Activated T-helper 1 cell treated with anti-CD3 and anti-CD28 coated beads, Interleukin-12 subunit alpha, Interleukin-12 subunit beta, Interleukin-2, Interleukin-4 antibody, amounts not matched to agents 30 ng/mL and 10 ng/mL and 1 ng/mL, durations not matched to agents 14 hours and 24 hours and 36 hours (primary cell): ENCODE data around the gene ELF1. TPM values are rescaled to one million over a fixed set of nuclear protein-coding genes. Genes with fewer than 3 reads are reported as not detected.
"Not testable (repeated sequence)": the region's sequence is repeated elsewhere in the genome, so short reads cannot be mapped to it uniquely, and the experiment has no call there.

Experiments
- DNase-seq: peaks from one replicate; pipeline ENCODE4 v3.0.0; 2021; ENCODE audit warnings: low spot score
- H3K27ac Mint-ChIP-seq: one replicate; pipeline ENCODE4 v1.8.0; 2021; ENCODE audit warnings: mild to moderate bottlenecking, mixed read lengths
- H3K27me3 Mint-ChIP-seq: one replicate; pipeline ENCODE4 v1.8.0; 2022; ENCODE audit warnings: mild to moderate bottlenecking, moderate library complexity, mixed read lengths; ENCODE audit not compliant: insufficient read depth
- H3K36me3 Mint-ChIP-seq: one replicate; pipeline ENCODE4 v1.8.0; 2021; ENCODE audit warnings: low read depth, mixed read lengths
- H3K4me1 Mint-ChIP-seq: one replicate; pipeline ENCODE4 v1.8.0; 2021; ENCODE audit warnings: low read depth, mixed read lengths
- H3K4me3 Mint-ChIP-seq: one replicate; pipeline ENCODE4 v1.8.0; 2021; ENCODE audit warnings: mild to moderate bottlenecking, moderate library complexity, mixed read lengths
- H3K9me3 Mint-ChIP-seq: one replicate; pipeline ENCODE4 v1.8.0; 2021; ENCODE audit warnings: mixed read lengths
- intact Hi-C: fragments of 100-400 bp; cut with micrococcal nuclease; formaldehyde crosslinking; loops from one replicate; pipeline ENCODE4 v1.15.1; 2024
- total RNA-seq: library from RNA; stranded (reverse); gene quantifications from 2 replicates; pipeline ENCODE4 v1.2.3, GENCODE V29; 2022

Gene ELF1
- total RNA-seq, 1 donor from 2014 or later = 75.3 TPM

- H3K36me3 Mint-ChIP-seq = peaks cover 21% of the 10 kb centered on the region
- H3K9me3 Mint-ChIP-seq = no peaks in the 10 kb centered on the region
- H3K4me1 Mint-ChIP-seq = peaks cover 79% of the 10 kb centered on the region
- H3K27ac Mint-ChIP-seq = peak overlapping the region; percentile 90
- intact Hi-C loops = loop anchor here (1.0 to 5.0 kb wide), 9 partner anchors 8 to 330 kb away; partner anchors contain the start of genes KBTBD6, MRPS31, NAA16 and WBP4
- H3K4me3 Mint-ChIP-seq = peak overlapping the region; percentile 91
- peak; percentile 62 for DNase-seq
- H3K27me3 Mint-ChIP-seq = no peaks in the 10 kb centered on the region
Measured at GRCh38 chr13:40982772-40983171, 36.3 kb downstream of the ELF1 start.

- Mint-ChIP-seq H3K36me3 (peaks cover 27% of the 10 kb centered on the region), H3K4me1 (peaks cover 84% of the 10 kb centered on the region), H3K27me3 (no peaks in the 10 kb centered on the region), H3K27ac (peak overlapping the region; percentile 90), H3K4me3 (peak overlapping the region; percentile 91), H3K9me3 (no peaks in the 10 kb centered on the region)
- no peak for DNase-seq
- intact Hi-C loops = loop anchor here (1.0 to 5.0 kb wide), 10 partner anchors 8 to 330 kb away; partner anchors contain the start of genes KBTBD6, MRPS31, NAA16 and WBP4
Measured at GRCh38 chr13:40981949-40982348, 37.2 kb downstream of the ELF1 start.

GRCh38 chr13:40981361-40981760 is 37.8 kb downstream of the ELF1 start:
- Mint-ChIP-seq H3K27ac (peak overlapping the region; percentile 95), H3K4me3 (peak overlapping the region; percentile 91), H3K9me3 (no peaks in the 10 kb centered on the region), H3K36me3 (peaks cover 31% of the 10 kb centered on the region), H3K27me3 (no peaks in the 10 kb centered on the region), H3K4me1 (peaks cover 86% of the 10 kb centered on the region)
- intact Hi-C loops = loop anchor here (2.0 to 5.0 kb wide), 2 partner anchors 15 to 331 kb away; partner anchors contain the start of gene NAA16
- no peak for DNase-seq

GRCh38 chr13:40980461-40980860 is 38.7 kb downstream of the ELF1 start:
- H3K4me3 Mint-ChIP-seq = peak overlapping the region; percentile 91
- no peak for DNase-seq
- H3K27ac Mint-ChIP-seq = peak overlapping the region; percentile 52
- intact Hi-C loops = loop anchor here (2.0 to 5.0 kb wide), 2 partner anchors 14 to 332 kb away; partner anchors contain the start of gene NAA16
- no peaks in the 10 kb centered on the region for H3K27me3 Mint-ChIP-seq
- H3K9me3 Mint-ChIP-seq = no peaks in the 10 kb centered on the region
- H3K36me3 Mint-ChIP-seq = peaks cover 35% of the 10 kb centered on the region
- H3K4me1 Mint-ChIP-seq = peaks cover 86% of the 10 kb centered on the region

- DNase-seq = no peak
- intact Hi-C loops = loop anchor here (10.0 kb wide), 1 partner anchor 216 kb away; the partner anchor contains the start of gene KBTBD7
Measured at GRCh38 chr13:40979232-40979631, 39.9 kb downstream of the ELF1 start.

GRCh38 chr13:40978109-40978508 is 41.0 kb downstream of the ELF1 start:
- H3K27ac Mint-ChIP-seq = peak overlapping the region; percentile 88
- H3K4me1 Mint-ChIP-seq = peaks cover 88% of the 10 kb centered on the region
- H3K9me3 Mint-ChIP-seq, H3K27me3 Mint-ChIP-seq, DNase-seq: not testable (repeated sequence)
- H3K36me3 Mint-ChIP-seq = peaks cover 31% of the 10 kb centered on the region
- intact Hi-C loops = loop anchor here (10.0 kb wide), 1 partner anchor 217 kb away; the partner anchor contains the start of gene KBTBD7
- peak overlapping the region; percentile 76 for H3K4me3 Mint-ChIP-seq

More at GRCh38 chr13:40979232-40979631, 39.9 kb downstream of the ELF1 start:
- H3K4me1 Mint-ChIP-seq = peaks cover 89% of the 10 kb centered on the region
- no peaks in the 10 kb centered on the region for H3K9me3 Mint-ChIP-seq
- peak overlapping the region; percentile 91 for H3K4me3 Mint-ChIP-seq
- no peaks in the 10 kb centered on the region for H3K27me3 Mint-ChIP-seq
- peak overlapping the region; percentile 80 for H3K27ac Mint-ChIP-seq
- H3K36me3 Mint-ChIP-seq = peaks cover 35% of the 10 kb centered on the region

- peaks cover 25% of the 10 kb centered on the region for H3K36me3 Mint-ChIP-seq
- intact Hi-C loops = loop anchor here (2.0 to 10.0 kb wide), 3 partner anchors 55 to 219 kb away; partner anchors contain the start of genes KBTBD7 and WBP4
- H3K4me3 Mint-ChIP-seq = peak overlapping the region; percentile 19
- no peaks in the 10 kb centered on the region for H3K9me3 Mint-ChIP-seq
- H3K4me1 Mint-ChIP-seq = peaks cover 94% of the 10 kb centered on the region
- DNase-seq = no peak
- no peaks in the 10 kb centered on the region for H3K27me3 Mint-ChIP-seq
- H3K27ac Mint-ChIP-seq = no peak overlapping the region
Measured at GRCh38 chr13:40975441-40975840, 43.7 kb downstream of the ELF1 start.

GRCh38 chr13:40974460-40975407 is 44.4 kb downstream of the ELF1 start:
- Mint-ChIP-seq H3K27me3 (no peaks in the 10 kb centered on the region), H3K4me1 (peaks cover 94% of the 10 kb centered on the region), H3K36me3 (peaks cover 23% of the 10 kb centered on the region), H3K4me3 (peak overlapping the region; percentile 45), H3K27ac (peak overlapping the region; percentile 18), H3K9me3 (no peaks in the 10 kb centered on the region)
- no peak for DNase-seq
- intact Hi-C loops = loop anchor here (1.0 to 10.0 kb wide), 5 partner anchors 8 to 220 kb away; partner anchors contain the start of genes KBTBD7 and WBP4

GRCh38 chr13:40973409-40973808 is 45.7 kb downstream of the ELF1 start:
- intact Hi-C loops = loop anchor here (10.0 kb wide), 1 partner anchor 221 kb away; the partner anchor contains the start of gene KBTBD7
- Mint-ChIP-seq H3K4me3 (peak overlapping the region; percentile 19), H3K9me3 (no peaks in the 10 kb centered on the region), H3K4me1 (peaks cover 95% of the 10 kb centered on the region), H3K27ac (peak overlapping the region; percentile 55), H3K27me3 (no peaks in the 10 kb centered on the region), H3K36me3 (peaks cover 25% of the 10 kb centered on the region)
- DNase-seq = no peak

- Mint-ChIP-seq H3K27me3 (no peaks in the 10 kb centered on the region), H3K4me3 (no peak overlapping the region), H3K9me3 (no peaks in the 10 kb centered on the region), H3K36me3 (peaks cover 12% of the 10 kb centered on the region), H3K4me1 (peaks cover 94% of the 10 kb centered on the region), H3K27ac (no peak overlapping the region)
- no peak for DNase-seq
- intact Hi-C loops = loop anchor here (10.0 kb wide), 1 partner anchor 223 kb away; the partner anchor contains the start of gene KBTBD7
Measured at GRCh38 chr13:40971321-40971720, 47.8 kb downstream of the ELF1 start.

- Mint-ChIP-seq H3K27me3 (no peaks in the 10 kb centered on the region), H3K36me3 (peaks cover 9% of the 10 kb centered on the region), H3K4me3 (no peak overlapping the region), H3K9me3 (no peaks in the 10 kb centered on the region), H3K4me1 (peaks cover 89% of the 10 kb centered on the region), H3K27ac (no peak overlapping the region)
- no peak for DNase-seq
- intact Hi-C loops = loop anchor here (10.0 kb wide), 1 partner anchor 224 kb away; the partner anchor contains the start of gene KBTBD7
Measured at GRCh38 chr13:40970803-40971202, 48.3 kb downstream of the ELF1 start.

- DNase-seq = no peak
- peaks cover 74% of the 10 kb centered on the region for H3K4me1 Mint-ChIP-seq
- peaks cover 8% of the 10 kb centered on the region for H3K36me3 Mint-ChIP-seq
- intact Hi-C loops = loop anchor here (10.0 kb wide), 1 partner anchor 45 kb away; the partner anchor contains the start of gene ELF1
- no peaks in the 10 kb centered on the region for H3K9me3 Mint-ChIP-seq
- no peaks in the 10 kb centered on the region for H3K27me3 Mint-ChIP-seq
- peak overlapping the region; percentile 14 for H3K27ac Mint-ChIP-seq
- H3K4me3 Mint-ChIP-seq = no peak overlapping the region
Measured at GRCh38 chr13:40969169-40969901, 49.8 kb downstream of the ELF1 start.
